A673 (cell line): ENCODE data around the gene MCF2L2. TPM values are rescaled to one million over a fixed set of nuclear protein-coding genes. Genes with fewer than 3 reads are reported as not detected.

ENCODE experiments used
- BruUV-seq: library from RNA; stranded (reverse); fragments of 400-500 nt; replicated peaks from 2 replicates; lab custom pipeline; 2021; lab: Mats Ljungman, UMichigan
- CTCF ChIA-PET: fragments of 300-600 bp; sonication (Branson Sonifier 250); formaldehyde crosslinking; loops from one replicate; lab custom pipeline; 2022; ENCODE audit warnings: antibody characterized with exemption; lab: Charles Lee
- POLR2A ChIA-PET: fragments of 300-600 bp; sonication (Branson Sonifier 250); formaldehyde crosslinking; loops from one replicate; lab custom pipeline; 2022; ENCODE audit warnings: antibody characterized with exemption; ENCODE audit not compliant: low non-redundant PET; lab: Charles Lee
- DNase-seq: peaks from one replicate; pipeline ENCODE4 v3.0.0-alpha.2; 2015; ENCODE audit warnings: low spot score
- H3K27ac ChIP-seq: fragments of 200-600 bp; sonication (generic); 2 replicates; pipeline ENCODE4 v1.5.1; 2016; ENCODE audit warnings: mixed run types, low read depth, mild to moderate bottlenecking, mixed read lengths, antibody characterized with exemption, low read length; ENCODE audit not compliant: poor library complexity, severe bottlenecking
- H3K27me3 ChIP-seq: fragments of 200-600 bp; sonication (generic); replicated peaks from 2 replicates; pipeline ENCODE4 v1.6.1; 2017; ENCODE audit warnings: mixed run types, low read depth, mild to moderate bottlenecking, mixed read lengths, antibody characterized with exemption, low read length; ENCODE audit not compliant: insufficient read depth, poor library complexity
- H3K36me3 ChIP-seq: fragments of 200-600 bp; sonication (generic); 2 replicates; pipeline ENCODE4 v1.6.1; 2016; ENCODE audit warnings: mixed run types, mild to moderate bottlenecking, mixed read lengths, antibody characterized with exemption, low read length; ENCODE audit not compliant: insufficient read depth, poor library complexity, severe bottlenecking
- H3K4me1 ChIP-seq: fragments of 200-600 bp; sonication (generic); 2 replicates; pipeline ENCODE4 v1.6.1; 2017; ENCODE audit warnings: mixed run types, mild to moderate bottlenecking, mixed read lengths, antibody characterized with exemption, low read length; ENCODE audit not compliant: insufficient read depth, poor library complexity, severe bottlenecking
- H3K4me3 ChIP-seq: fragments of 200-600 bp; sonication (generic); 2 replicates; pipeline ENCODE4 v1.5.1; 2016; ENCODE audit warnings: low read depth, mixed run types, mild to moderate bottlenecking, mixed read lengths, low read length; ENCODE audit not compliant: poor library complexity, severe bottlenecking
- H3K9me3 ChIP-seq: fragments of 200-600 bp; sonication (generic); 2 replicates; pipeline ENCODE4 v1.6.1; 2016; ENCODE audit warnings: mixed run types, low read depth, mild to moderate bottlenecking, mixed read lengths, antibody characterized with exemption, low read length; ENCODE audit not compliant: poor library complexity, severe bottlenecking
- EZH2 ChIP-seq: fragments of 200-600 bp; sonication (generic); IDR thresholded peaks from 2 replicates; pipeline ENCODE4 v1.6.1; 2017; ENCODE audit warnings: borderline replicate concordance, low read depth, mild to moderate bottlenecking, mixed read lengths, antibody characterized with exemption, low read length; ENCODE audit not compliant: poor library complexity, severe bottlenecking
- intact Hi-C: fragments of 100-400 bp; cut with micrococcal nuclease; formaldehyde crosslinking; loops from one replicate; pipeline ENCODE4 v1.10.0; 2022; ENCODE audit not compliant: unreplicated experiment
- total RNA-seq: library from RNA; stranded (reverse); gene quantifications from 2 replicates; pipeline ENCODE4 v1.2.3, GENCODE V29; 2021
- TF ChIP-seq, protein P1 (sequence below): fragments of 300-800, 200-600 bp; sonication (generic); conservative IDR thresholded peaks from 2 replicates; pipeline ENCODE4 v1.5.1; 2017; ENCODE audit warnings: low read depth, mild to moderate bottlenecking, antibody characterized with exemption, low read length, moderate library complexity, mixed read lengths

Gene MCF2L2
- total RNA-seq, 1 experiment from 2014 or later, result not detected

DNA sequence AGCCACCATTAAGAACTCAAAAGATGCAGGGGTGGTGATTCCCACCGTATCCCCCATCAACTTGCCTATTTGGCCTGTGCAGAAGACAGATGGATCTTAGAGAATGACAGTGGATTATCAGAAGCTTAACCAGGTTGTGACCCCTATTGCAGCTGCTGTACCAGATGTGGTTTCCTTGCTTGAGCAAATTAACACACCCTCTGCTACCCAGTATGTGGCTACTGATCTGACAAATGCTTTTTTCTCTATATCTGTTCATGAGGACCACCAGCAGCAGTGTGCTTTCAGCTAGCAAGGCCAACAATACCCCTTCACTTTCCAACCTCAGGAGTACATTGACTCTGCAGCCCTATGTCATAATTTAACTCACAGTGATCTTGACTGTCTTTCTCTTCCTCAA, 8.6 kb upstream of the MCF2L2 start:
- no peak for DNase-seq
- POLR2A ChIA-PET, result no interaction called here
- H3K4me3 ChIP-seq, result no peak overlapping the region
- H3K27ac ChIP-seq, result no peak overlapping the region
- no TSS peak for BruUV-seq
- CTCF ChIA-PET, result no interaction called here
- H3K27me3 ChIP-seq, result no peaks in the 10 kb centered on the region
- no peaks in the 10 kb centered on the region for H3K4me1 ChIP-seq
- intact Hi-C loops, result no loop called here
- TF ChIP-seq, protein P1, sequence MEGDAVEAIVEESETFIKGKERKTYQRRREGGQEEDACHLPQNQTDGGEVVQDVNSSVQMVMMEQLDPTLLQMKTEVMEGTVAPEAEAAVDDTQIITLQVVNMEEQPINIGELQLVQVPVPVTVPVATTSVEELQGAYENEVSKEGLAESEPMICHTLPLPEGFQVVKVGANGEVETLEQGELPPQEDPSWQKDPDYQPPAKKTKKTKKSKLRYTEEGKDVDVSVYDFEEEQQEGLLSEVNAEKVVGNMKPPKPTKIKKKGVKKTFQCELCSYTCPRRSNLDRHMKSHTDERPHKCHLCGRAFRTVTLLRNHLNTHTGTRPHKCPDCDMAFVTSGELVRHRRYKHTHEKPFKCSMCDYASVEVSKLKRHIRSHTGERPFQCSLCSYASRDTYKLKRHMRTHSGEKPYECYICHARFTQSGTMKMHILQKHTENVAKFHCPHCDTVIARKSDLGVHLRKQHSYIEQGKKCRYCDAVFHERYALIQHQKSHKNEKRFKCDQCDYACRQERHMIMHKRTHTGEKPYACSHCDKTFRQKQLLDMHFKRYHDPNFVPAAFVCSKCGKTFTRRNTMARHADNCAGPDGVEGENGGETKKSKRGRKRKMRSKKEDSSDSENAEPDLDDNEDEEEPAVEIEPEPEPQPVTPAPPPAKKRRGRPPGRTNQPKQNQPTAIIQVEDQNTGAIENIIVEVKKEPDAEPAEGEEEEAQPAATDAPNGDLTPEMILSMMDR, result no peak
- TF ChIP-seq EZH2, result no peak
- no peaks in the 10 kb centered on the region for H3K9me3 ChIP-seq
- no peaks in the 10 kb centered on the region for H3K36me3 ChIP-seq

GRCh38 chr3:183435661-183436060, 7.2 kb upstream of the MCF2L2 start:
- H3K4me1 ChIP-seq, result no peaks in the 10 kb centered on the region
- POLR2A ChIA-PET, result no interaction called here
- TF ChIP-seq EZH2, result no peak
- TF ChIP-seq, protein P1, result no peak
- intact Hi-C loops, result no loop called here
- no peak overlapping the region for H3K4me3 ChIP-seq
- H3K36me3 ChIP-seq, result no peaks in the 10 kb centered on the region
- DNase-seq, result no peak
- H3K9me3 ChIP-seq, result no peaks in the 10 kb centered on the region
- H3K27ac ChIP-seq, result no peak overlapping the region
- CTCF ChIA-PET, result no interaction called here
- H3K27me3 ChIP-seq, result peaks cover 11% of the 10 kb centered on the region
- BruUV-seq, result no TSS peak

- H3K4me3 ChIP-seq, result no peak overlapping the region
- CTCF ChIA-PET, result no interaction called here
- H3K4me1 ChIP-seq, result no peaks in the 10 kb centered on the region
- no TSS peak for BruUV-seq
- POLR2A ChIA-PET, result no interaction called here
- no peak for TF ChIP-seq EZH2
- TF ChIP-seq, protein P1, result no peak
- H3K27ac ChIP-seq, result no peak overlapping the region
- peaks cover 18% of the 10 kb centered on the region for H3K27me3 ChIP-seq
- DNase-seq, result no peak
- H3K36me3 ChIP-seq, result no peaks in the 10 kb centered on the region
- no peaks in the 10 kb centered on the region for H3K9me3 ChIP-seq
- intact Hi-C loops, result no loop called here
These were observed 6.6 kb upstream of the MCF2L2 start for GRCh38 chr3:183434992-183435391.
